Testis (tissue), 3 donors: ENCODE results near the gene PCSK5. TPM values are rescaled to one million over a fixed set of nuclear protein-coding genes. Genes with fewer than 3 reads are reported as not detected.

ENCODE experiments used
- DNase-seq: peaks from one replicate; pipeline ENCODE4 v3.0.0-alpha.2; 2019
- H3K27ac ChIP-seq, 2 donors: fragments of 200-600 bp; sonication (generic); one replicate each; pipeline ENCODE4 v1.5.1; 2019
- H3K27me3 ChIP-seq: fragments of 200-600 bp; sonication (generic); one replicate; pipeline ENCODE4 v1.5.1; 2019
- H3K36me3 ChIP-seq: fragments of 200-600 bp; sonication (generic); one replicate; pipeline ENCODE4 v1.5.1; 2017; ENCODE audit warnings: low read depth; ENCODE audit errors: missing control alignments
- H3K4me1 ChIP-seq: fragments of 200-600 bp; sonication (generic); one replicate; pipeline ENCODE4 v1.5.1; 2019
- H3K4me3 ChIP-seq, 2 donors: fragments of 200-600 bp; sonication (generic); one replicate each; pipeline ENCODE4 v1.5.1; 2017 to 2019
- H3K9me3 ChIP-seq: fragments of 200-600 bp; sonication (generic); one replicate; pipeline ENCODE4 v1.5.1; 2017
- POLR2A ChIP-seq: fragments of 450-650 bp; IDR thresholded peaks from one replicate; pipeline ENCODE4 v1.6.1; 2017; ENCODE audit warnings: antibody characterized with exemption, mild to moderate bottlenecking, moderate library complexity
- WGBS, 2 donors: methylation state at CpG; one replicate each; pipeline ENCODE4 v1.1.5; 2018; 5-methylcytosine and 5-hydroxymethylcytosine counted together
- intact Hi-C: fragments of 100-400 bp; cut with DNase I; formaldehyde crosslinking; loops from one replicate; pipeline ENCODE4 v1.15.1; 2023; ENCODE audit warnings: low total_unique reads
- polyA plus RNA-seq: library from polyadenylated mRNA; stranded (reverse); fragments of 350-450 nt; fragmentation: Illumina TruSeq; extraction: RNeasy Lipid Tissue Mini Kit (QIAGEN cat#74804); gene quantifications from one replicate; pipeline ENCODE4 v1.2.3, GENCODE V29; 2014; ENCODE audit warnings: low read depth, low replicate concordance; ENCODE audit not compliant: insufficient read depth
- total RNA-seq, 2 donors: library from RNA; depleted of rRNA; stranded (reverse); fragments of >200 nt; gene quantifications; one replicate each; pipeline ENCODE4 v1.2.3, GENCODE V29; 2016
- TF ChIP-seq, protein P1 (sequence below), 3 experiments: fragments of 450-650 bp in 2 of 3; fragments of 200-600 bp in 1 of 3; sonication (generic) in 1 of 3; IDR thresholded peaks; one replicate each; pipeline ENCODE4 v1.5.1; 2016 to 2019; ENCODE audit warnings: antibody characterized with exemption in 3 of 3, mild to moderate bottlenecking in 2 of 3, moderate library complexity in 1 of 3

The PCSK5 gene
- total and polyA plus RNA-seq, 3 donors from 2014 or later: 9.4 to 50.6 (median 27.5) TPM

DNA sequence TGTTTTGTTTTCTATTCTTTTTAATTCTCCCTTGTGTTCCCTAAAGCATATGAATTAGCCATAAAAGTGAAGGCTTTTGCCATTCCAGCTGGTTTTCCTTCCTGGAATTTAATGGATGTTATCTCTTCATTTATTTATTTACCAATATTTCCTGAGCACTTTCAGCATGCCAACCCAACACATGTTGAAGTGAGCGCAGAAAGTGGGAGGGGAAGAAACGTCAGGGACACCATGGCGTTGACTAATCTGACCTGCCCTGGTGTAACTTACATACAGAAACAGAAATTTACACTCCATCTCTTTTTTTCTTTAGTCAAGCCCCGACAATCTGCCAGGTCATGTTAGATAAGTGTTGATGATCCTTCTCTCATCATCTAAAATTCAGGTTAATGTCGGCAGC lies 247.5 kb downstream of the PCSK5 start:
- Histone ChIP-seq H3K27me3 (no peaks in the 10 kb centered on the region), H3K4me1 (peaks cover 8% of the 10 kb centered on the region), H3K36me3 (no peaks in the 10 kb centered on the region), H3K27ac (no peak overlapping the region), H3K4me3 (no peak overlapping the region), H3K9me3 (no peaks in the 10 kb centered on the region)
- no peak for DNase-seq
- intact Hi-C loops: no loop called here
- WGBS, 2 donors: 72 to 85% methylated on average over 5 of the region's 5 CpGs
- TF ChIP-seq, protein P1, sequence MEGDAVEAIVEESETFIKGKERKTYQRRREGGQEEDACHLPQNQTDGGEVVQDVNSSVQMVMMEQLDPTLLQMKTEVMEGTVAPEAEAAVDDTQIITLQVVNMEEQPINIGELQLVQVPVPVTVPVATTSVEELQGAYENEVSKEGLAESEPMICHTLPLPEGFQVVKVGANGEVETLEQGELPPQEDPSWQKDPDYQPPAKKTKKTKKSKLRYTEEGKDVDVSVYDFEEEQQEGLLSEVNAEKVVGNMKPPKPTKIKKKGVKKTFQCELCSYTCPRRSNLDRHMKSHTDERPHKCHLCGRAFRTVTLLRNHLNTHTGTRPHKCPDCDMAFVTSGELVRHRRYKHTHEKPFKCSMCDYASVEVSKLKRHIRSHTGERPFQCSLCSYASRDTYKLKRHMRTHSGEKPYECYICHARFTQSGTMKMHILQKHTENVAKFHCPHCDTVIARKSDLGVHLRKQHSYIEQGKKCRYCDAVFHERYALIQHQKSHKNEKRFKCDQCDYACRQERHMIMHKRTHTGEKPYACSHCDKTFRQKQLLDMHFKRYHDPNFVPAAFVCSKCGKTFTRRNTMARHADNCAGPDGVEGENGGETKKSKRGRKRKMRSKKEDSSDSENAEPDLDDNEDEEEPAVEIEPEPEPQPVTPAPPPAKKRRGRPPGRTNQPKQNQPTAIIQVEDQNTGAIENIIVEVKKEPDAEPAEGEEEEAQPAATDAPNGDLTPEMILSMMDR (IDR thresholded peaks at IDR 0.05): no peak
- TF ChIP-seq POLR2A: no peak

DNA sequence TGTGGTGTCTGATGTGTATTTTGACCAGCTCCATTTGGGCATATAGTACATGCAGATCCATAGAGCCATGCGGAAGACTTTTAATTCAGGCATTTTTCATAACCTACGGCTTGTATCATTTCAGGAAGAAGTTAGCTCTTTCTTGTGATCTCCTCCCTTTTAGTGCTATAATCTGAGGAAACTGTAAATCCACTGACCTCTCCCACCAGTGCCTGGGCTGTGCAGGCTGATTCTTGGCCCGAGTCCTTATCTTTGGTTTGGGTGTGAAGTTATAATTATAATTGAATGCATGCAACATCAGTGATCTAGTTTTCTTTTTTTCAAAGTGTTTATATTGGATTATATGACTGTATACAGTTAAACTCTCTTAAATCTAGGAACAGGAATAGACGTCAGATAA lies 247.9 kb downstream of the PCSK5 start:
- Histone ChIP-seq H3K27me3 (no peaks in the 10 kb centered on the region), H3K4me3 (no peak overlapping the region), H3K9me3 (no peaks in the 10 kb centered on the region), H3K36me3 (no peaks in the 10 kb centered on the region), H3K4me1 (peaks cover 8% of the 10 kb centered on the region), H3K27ac (no peak overlapping the region)
- intact Hi-C loops: no loop called here
- 77 to 78% methylated on average over 4 of the region's 4 CpGs for WGBS, 2 donors
- TF ChIP-seq, protein P1 (IDR thresholded peaks at IDR 0.05): no peak
- no peak for TF ChIP-seq POLR2A
- DNase-seq: no peak

DNA sequence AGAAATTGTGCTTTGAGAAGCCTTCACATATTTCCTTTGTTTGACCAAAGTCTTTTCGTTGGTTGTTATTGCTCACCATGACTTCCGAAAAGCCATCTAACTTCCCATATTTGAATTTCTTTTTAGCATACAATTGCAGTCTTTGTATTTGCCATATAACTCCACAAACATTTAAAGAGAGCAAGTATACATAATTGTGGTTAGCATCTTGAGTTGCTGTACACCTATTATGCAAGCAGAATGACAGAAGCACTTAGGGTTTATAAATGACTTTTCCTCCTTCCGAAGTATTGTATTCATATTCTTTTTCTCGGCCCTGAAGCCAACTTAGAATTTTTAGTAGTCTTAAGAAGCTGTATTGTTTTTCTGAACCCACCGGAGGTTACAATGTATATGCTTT lies 253.4 kb downstream of the PCSK5 start:
- TF ChIP-seq, protein P1 (IDR thresholded peaks at IDR 0.05): no peak
- TF ChIP-seq POLR2A: no peak
- WGBS, 2 donors: 88 to 92% methylated on average over 5 of the region's 5 CpGs
- intact Hi-C loops: no loop called here

DNA sequence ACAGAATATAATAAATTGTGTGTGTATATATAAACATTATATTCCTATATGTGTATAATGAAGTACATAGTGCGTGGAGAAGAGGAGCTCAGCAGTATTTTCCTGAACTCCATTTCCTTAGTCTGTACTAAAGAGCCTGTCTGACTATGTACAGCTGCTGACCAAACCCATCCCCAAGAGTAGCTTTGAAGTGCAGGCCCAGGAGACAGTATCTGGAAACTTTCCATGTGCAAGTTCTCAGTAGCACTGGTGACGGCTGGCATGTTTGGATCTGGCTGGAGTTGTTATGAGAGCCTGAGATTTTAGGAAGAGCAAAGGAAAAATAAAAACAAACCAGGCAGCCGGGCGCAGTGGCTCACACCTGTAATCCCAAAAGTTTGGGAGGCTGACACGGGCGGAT lies 259.5 kb downstream of the PCSK5 start:
- no peaks in the 10 kb centered on the region for H3K36me3 ChIP-seq
- 82 to 87% methylated on average over 6 of the region's 6 CpGs for WGBS, 2 donors

More for the DNA sequence above, 253.4 kb downstream of the PCSK5 start:
- no peak overlapping the region for H3K4me3 ChIP-seq
- H3K36me3 ChIP-seq: no peaks in the 10 kb centered on the region
- no peaks in the 10 kb centered on the region for H3K4me1 ChIP-seq
- H3K9me3 ChIP-seq: no peaks in the 10 kb centered on the region
- DNase-seq: no peak
- no peak overlapping the region for H3K27ac ChIP-seq
- no peaks in the 10 kb centered on the region for H3K27me3 ChIP-seq

DNA sequence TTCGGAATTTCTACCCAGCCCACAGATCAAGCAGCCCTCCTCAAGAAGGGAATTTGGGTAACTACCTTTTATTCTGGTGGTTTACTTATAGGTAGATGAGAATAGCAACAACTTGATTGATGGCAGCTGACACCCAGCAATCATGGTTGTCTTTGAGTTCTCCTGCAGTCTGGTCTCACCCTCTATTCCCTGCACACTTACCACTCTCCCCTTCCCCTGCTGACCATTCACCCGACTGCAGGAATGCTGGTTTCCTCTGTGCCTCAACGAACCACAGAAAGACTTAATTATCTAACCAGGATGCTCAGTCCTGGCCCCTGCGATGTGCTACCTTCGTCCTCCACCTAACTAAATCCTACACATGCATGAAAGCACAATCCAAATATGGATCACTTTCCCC lies 260.8 kb downstream of the PCSK5 start:
- intact Hi-C loops: no loop called here
- Histone ChIP-seq H3K36me3 (no peaks in the 10 kb centered on the region), H3K27ac (no peak overlapping the region), H3K4me3 (no peak overlapping the region), H3K27me3 (no peaks in the 10 kb centered on the region), H3K4me1 (peaks cover 3% of the 10 kb centered on the region), H3K9me3 (no peaks in the 10 kb centered on the region)
- 80 to 85% methylated on average over 5 of the region's 5 CpGs for WGBS, 2 donors
- no peak for DNase-seq
- no peak for TF ChIP-seq POLR2A
- TF ChIP-seq, protein P1 (IDR thresholded peaks at IDR 0.05): no peak

More for the DNA sequence above, 259.5 kb downstream of the PCSK5 start:
- H3K9me3 ChIP-seq: no peaks in the 10 kb centered on the region
- intact Hi-C loops: no loop called here
- no peak overlapping the region for H3K4me3 ChIP-seq
- H3K27ac ChIP-seq: no peak overlapping the region
- DNase-seq: no peak
- no peaks in the 10 kb centered on the region for H3K27me3 ChIP-seq
- TF ChIP-seq, protein P1 (IDR thresholded peaks at IDR 0.05): no peak
- TF ChIP-seq POLR2A: no peak
- peaks cover 3% of the 10 kb centered on the region for H3K4me1 ChIP-seq
